H1 (cell line): ENCODE measurements around the gene ZNF581. TPM values are rescaled to one million over a fixed set of nuclear protein-coding genes. Genes with fewer than 3 reads are reported as not detected.

Source experiments
- BACH1 ChIP-seq: IDR thresholded peaks from 2 replicates; pipeline ENCODE4 v1.6.1; 2012; ENCODE audit warnings: low read length, improper control_type of control experiment
- BCL11A ChIP-seq, 2 experiments: IDR thresholded peaks; one replicate each; pipeline ENCODE4 v1.6.1; 2011; ENCODE audit warnings: low read depth in 2 of 2, low read length in 2 of 2, mild to moderate bottlenecking in 2 of 2
- BRCA1 ChIP-seq: IDR thresholded peaks from 2 replicates; pipeline ENCODE4 v1.6.1; 2012; ENCODE audit warnings: low read depth, low read length, improper control_type of control experiment
- CBX5 ChIP-seq: fragments of 300-800, 300-1000 bp; sonication (generic); IDR thresholded peaks from 2 replicates; pipeline ENCODE4 v1.7.1; 2016; ENCODE audit warnings: antibody characterized with exemption, low read length, low read depth
- CEBPB ChIP-seq: IDR thresholded peaks from 2 replicates; pipeline ENCODE4 v1.6.1; 2012; ENCODE audit warnings: low read depth, low read length
- GABPA ChIP-seq: IDR thresholded peaks from 2 replicates; pipeline ENCODE4 v1.6.1; 2011; ENCODE audit warnings: mild to moderate bottlenecking, low read length, moderate library complexity, borderline replicate concordance; ENCODE audit not compliant: insufficient read depth
- RBBP5 ChIP-seq: IDR thresholded peaks from 2 replicates; pipeline ENCODE4 v1.7.1; 2012; ENCODE audit warnings: low read depth, mild to moderate bottlenecking, inconsistent platforms, low read length, moderate library complexity, borderline replicate concordance
- RNF2 ChIP-seq: fragments of 200-900, 300-1000 bp; sonication (generic); IDR thresholded peaks from 2 replicates; pipeline ENCODE4 v1.7.1; 2016; ENCODE audit warnings: borderline replicate concordance, low read depth, mild to moderate bottlenecking, antibody characterized with exemption, low read length; ENCODE audit not compliant: poor library complexity, severe bottlenecking; ENCODE audit errors: missing control alignments
- RXRA ChIP-seq: IDR thresholded peaks from 2 replicates; pipeline ENCODE4 v1.6.1; 2011; ENCODE audit warnings: low read depth, mild to moderate bottlenecking, low read length, moderate library complexity; ENCODE audit not compliant: insufficient read depth
- SIX5 ChIP-seq: IDR thresholded peaks from 2 replicates; pipeline ENCODE4 v1.6.1; 2011; ENCODE audit warnings: mild to moderate bottlenecking, low read depth, low read length
- polyA plus RNA-seq, 7 experiments: library from polyadenylated mRNA; depleted of rRNA in 3 of 7; stranded (reverse) in 5 of 7; unstranded in 2 of 7; fragments of >200 nt in 5 of 7; fragments of 200-250 nt in 2 of 7; gene quantifications; 1 replicate in 5 of 7; 2 replicates in 1 of 7; 4 replicates in 1 of 7; pipeline versions ENCODE4 v1.2.1 to v1.2.3, GENCODE V29; 2011 to 2013; ENCODE audit warnings: missing spikeins in 2 of 7, mixed read lengths in 2 of 7
- total RNA-seq: library from RNA; stranded (reverse); fragmentation: NEBNext Ultra II Directional; extraction: Animal tissue kit (Norgen Biotek cat#: 25700); gene quantifications from 2 replicates; pipeline ENCODE4 v1.2.1, GENCODE V29; 2021
- TF ChIP-seq, protein P1 (sequence below): fragments of 300-600 bp; sonication (generic); IDR thresholded peaks from 2 replicates; pipeline ENCODE4 v1.7.1; 2012; ENCODE audit warnings: low read length, moderate library complexity, mild to moderate bottlenecking, inconsistent platforms; ENCODE audit not compliant: insufficient replicate concordance
- TF ChIP-seq, protein P2 (sequence below): IDR thresholded peaks from 2 replicates; pipeline ENCODE4 v1.6.1; 2012; ENCODE audit warnings: inconsistent platforms

Gene ZNF581
- total and polyA plus RNA-seq, 2 of the 8 experiments (the other 6 are each of a cell fraction or from before 2014, with no cell fraction given) = 73.0 to 76.1 TPM

DNA sequence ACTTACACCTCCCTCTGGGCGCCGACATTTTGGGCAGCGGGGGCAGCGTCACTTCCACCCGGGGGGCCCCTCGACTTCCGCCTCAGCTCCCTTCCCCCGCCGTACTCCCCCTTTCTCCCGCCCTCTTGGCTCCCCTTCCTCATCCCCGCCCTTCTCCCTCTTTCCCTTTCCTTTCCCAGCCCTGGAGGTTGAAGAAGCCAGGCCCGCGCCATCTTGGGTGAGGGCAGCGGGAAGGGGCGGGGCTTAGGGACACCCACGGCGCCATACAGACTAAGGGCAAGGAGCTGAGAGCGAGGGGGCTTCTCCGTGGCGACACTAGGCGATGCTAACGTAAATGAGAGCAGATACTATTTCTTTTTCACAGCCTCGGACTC is 44.0 kb upstream of the ZNF581 start, which contains the start of gene FIZ1 (continued):
- TF ChIP-seq RXRA (no peak), RNF2 (no peak), SIX5 (peak; percentile 31; the same call in 1 of the 2 replicates), CEBPB (no peak), GABPA (peak; percentile 69; the same call in 1 of the 2 replicates), BCL11A (IDR thresholded peaks at IDR 0.05; ENCODE audit: low read depth in 2 of 2, low read length in 2 of 2) (no peak), BACH1 (no peak), CBX5 (no peak), BRCA1 (no peak), RBBP5 (no peak)
- TF ChIP-seq, protein P1, sequence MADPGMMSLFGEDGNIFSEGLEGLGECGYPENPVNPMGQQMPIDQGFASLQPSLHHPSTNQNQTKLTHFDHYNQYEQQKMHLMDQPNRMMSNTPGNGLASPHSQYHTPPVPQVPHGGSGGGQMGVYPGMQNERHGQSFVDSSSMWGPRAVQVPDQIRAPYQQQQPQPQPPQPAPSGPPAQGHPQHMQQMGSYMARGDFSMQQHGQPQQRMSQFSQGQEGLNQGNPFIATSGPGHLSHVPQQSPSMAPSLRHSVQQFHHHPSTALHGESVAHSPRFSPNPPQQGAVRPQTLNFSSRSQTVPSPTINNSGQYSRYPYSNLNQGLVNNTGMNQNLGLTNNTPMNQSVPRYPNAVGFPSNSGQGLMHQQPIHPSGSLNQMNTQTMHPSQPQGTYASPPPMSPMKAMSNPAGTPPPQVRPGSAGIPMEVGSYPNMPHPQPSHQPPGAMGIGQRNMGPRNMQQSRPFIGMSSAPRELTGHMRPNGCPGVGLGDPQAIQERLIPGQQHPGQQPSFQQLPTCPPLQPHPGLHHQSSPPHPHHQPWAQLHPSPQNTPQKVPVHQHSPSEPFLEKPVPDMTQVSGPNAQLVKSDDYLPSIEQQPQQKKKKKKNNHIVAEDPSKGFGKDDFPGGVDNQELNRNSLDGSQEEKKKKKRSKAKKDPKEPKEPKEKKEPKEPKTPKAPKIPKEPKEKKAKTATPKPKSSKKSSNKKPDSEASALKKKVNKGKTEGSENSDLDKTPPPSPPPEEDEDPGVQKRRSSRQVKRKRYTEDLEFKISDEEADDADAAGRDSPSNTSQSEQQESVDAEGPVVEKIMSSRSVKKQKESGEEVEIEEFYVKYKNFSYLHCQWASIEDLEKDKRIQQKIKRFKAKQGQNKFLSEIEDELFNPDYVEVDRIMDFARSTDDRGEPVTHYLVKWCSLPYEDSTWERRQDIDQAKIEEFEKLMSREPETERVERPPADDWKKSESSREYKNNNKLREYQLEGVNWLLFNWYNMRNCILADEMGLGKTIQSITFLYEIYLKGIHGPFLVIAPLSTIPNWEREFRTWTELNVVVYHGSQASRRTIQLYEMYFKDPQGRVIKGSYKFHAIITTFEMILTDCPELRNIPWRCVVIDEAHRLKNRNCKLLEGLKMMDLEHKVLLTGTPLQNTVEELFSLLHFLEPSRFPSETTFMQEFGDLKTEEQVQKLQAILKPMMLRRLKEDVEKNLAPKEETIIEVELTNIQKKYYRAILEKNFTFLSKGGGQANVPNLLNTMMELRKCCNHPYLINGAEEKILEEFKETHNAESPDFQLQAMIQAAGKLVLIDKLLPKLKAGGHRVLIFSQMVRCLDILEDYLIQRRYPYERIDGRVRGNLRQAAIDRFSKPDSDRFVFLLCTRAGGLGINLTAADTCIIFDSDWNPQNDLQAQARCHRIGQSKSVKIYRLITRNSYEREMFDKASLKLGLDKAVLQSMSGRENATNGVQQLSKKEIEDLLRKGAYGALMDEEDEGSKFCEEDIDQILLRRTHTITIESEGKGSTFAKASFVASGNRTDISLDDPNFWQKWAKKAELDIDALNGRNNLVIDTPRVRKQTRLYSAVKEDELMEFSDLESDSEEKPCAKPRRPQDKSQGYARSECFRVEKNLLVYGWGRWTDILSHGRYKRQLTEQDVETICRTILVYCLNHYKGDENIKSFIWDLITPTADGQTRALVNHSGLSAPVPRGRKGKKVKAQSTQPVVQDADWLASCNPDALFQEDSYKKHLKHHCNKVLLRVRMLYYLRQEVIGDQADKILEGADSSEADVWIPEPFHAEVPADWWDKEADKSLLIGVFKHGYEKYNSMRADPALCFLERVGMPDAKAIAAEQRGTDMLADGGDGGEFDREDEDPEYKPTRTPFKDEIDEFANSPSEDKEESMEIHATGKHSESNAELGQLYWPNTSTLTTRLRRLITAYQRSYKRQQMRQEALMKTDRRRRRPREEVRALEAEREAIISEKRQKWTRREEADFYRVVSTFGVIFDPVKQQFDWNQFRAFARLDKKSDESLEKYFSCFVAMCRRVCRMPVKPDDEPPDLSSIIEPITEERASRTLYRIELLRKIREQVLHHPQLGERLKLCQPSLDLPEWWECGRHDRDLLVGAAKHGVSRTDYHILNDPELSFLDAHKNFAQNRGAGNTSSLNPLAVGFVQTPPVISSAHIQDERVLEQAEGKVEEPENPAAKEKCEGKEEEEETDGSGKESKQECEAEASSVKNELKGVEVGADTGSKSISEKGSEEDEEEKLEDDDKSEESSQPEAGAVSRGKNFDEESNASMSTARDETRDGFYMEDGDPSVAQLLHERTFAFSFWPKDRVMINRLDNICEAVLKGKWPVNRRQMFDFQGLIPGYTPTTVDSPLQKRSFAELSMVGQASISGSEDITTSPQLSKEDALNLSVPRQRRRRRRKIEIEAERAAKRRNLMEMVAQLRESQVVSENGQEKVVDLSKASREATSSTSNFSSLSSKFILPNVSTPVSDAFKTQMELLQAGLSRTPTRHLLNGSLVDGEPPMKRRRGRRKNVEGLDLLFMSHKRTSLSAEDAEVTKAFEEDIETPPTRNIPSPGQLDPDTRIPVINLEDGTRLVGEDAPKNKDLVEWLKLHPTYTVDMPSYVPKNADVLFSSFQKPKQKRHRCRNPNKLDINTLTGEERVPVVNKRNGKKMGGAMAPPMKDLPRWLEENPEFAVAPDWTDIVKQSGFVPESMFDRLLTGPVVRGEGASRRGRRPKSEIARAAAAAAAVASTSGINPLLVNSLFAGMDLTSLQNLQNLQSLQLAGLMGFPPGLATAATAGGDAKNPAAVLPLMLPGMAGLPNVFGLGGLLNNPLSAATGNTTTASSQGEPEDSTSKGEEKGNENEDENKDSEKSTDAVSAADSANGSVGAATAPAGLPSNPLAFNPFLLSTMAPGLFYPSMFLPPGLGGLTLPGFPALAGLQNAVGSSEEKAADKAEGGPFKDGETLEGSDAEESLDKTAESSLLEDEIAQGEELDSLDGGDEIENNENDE = no peak
- TF ChIP-seq, protein P2, sequence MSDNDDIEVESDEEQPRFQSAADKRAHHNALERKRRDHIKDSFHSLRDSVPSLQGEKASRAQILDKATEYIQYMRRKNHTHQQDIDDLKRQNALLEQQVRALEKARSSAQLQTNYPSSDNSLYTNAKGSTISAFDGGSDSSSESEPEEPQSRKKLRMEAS = no peak; the same call in 1 of the 2 replicates
